HG03095 (cell line): ENCODE measurements around the gene CSHL1.
"Not testable (repeated sequence)": the region's sequence is repeated elsewhere in the genome, so short reads cannot be mapped to it uniquely, and the experiment has no call there.

Source experiments
- ATAC-seq: cut with Tn5 transposase; IDR thresholded peaks from one replicate; pipeline ENCODE4 v1.9.1; 2021; ENCODE audit warnings: moderate library complexity; ENCODE audit not compliant: unreplicated experiment

Gene CSHL1

GRCh38 chr17:63892316-63893037 is 18.6 kb downstream of the CSHL1 start:
- ATAC-seq: not testable (repeated sequence)

GRCh38 chr17:63889026-63889848 is 21.8 kb downstream of the CSHL1 start:
- ATAC-seq: not testable (repeated sequence)

- ATAC-seq: not testable (repeated sequence)
Observed at GRCh38 chr17:63885119-63885518, 25.9 kb downstream of the CSHL1 start.

GRCh38 chr17:63882626-63883126 is 28.4 kb downstream of the CSHL1 start:
- ATAC-seq: not testable (repeated sequence)

GRCh38 chr17:63881935-63882601 is 29.0 kb downstream of the CSHL1 start, which contains the start of gene GH2:
Gene GH2 (minus strand): TSS chr17:63881944. CDS start chr17:63881801, 143 bp downstream.
- ATAC-seq: no peak

GRCh38 chr17:63881337-63881736 is 29.7 kb downstream of the CSHL1 start:
- not testable (repeated sequence) for ATAC-seq

- ATAC-seq: no peak
Observed at GRCh38 chr17:63880706-63881105, 30.4 kb downstream of the CSHL1 start.

- not testable (repeated sequence) for ATAC-seq
Observed at GRCh38 chr17:63878413-63878812, 32.6 kb downstream of the CSHL1 start.

- ATAC-seq: not testable (repeated sequence)
Observed at GRCh38 chr17:63874693-63875092, 36.4 kb downstream of the CSHL1 start.

GRCh38 chr17:63874061-63874626 is 36.9 kb downstream of the CSHL1 start:
- not testable (repeated sequence) for ATAC-seq

- not testable (repeated sequence) for ATAC-seq
Observed at GRCh38 chr17:63873577-63873976, 37.5 kb downstream of the CSHL1 start, which contains the start of gene CSH2. Gene CSH2 (minus strand): TSS chr17:63873677. CDS start chr17:63873614, 63 bp downstream.

- not testable (repeated sequence) for ATAC-seq
Observed at GRCh38 chr17:63871646-63872365, 39.3 kb downstream of the CSHL1 start.

GRCh38 chr17:63870292-63870665 is 40.8 kb downstream of the CSHL1 start:
- not testable (repeated sequence) for ATAC-seq

GRCh38 chr17:63869491-63870291 is 41.4 kb downstream of the CSHL1 start:
- not testable (repeated sequence) for ATAC-seq

GRCh38 chr17:63866625-63867024 is 44.4 kb downstream of the CSHL1 start:
- not testable (repeated sequence) for ATAC-seq
